K562 (cell line): Measurements from ENCODE around the gene CTU1. TPM values are rescaled to one million over a fixed set of nuclear protein-coding genes. Genes with fewer than 3 reads are reported as not detected.

Source experiments
- CBX1 ChIP-seq: sonication (generic); IDR thresholded peaks from 2 replicates; pipeline ENCODE4 v1.6.1; 2016; ENCODE audit warnings: antibody characterized with exemption, low read depth, mild to moderate bottlenecking
- FOXK2 ChIP-seq, 2 experiments: fragments of 450-650 bp; IDR thresholded peaks in 1 of 2; conservative IDR thresholded peaks in 1 of 2; 2 replicates each; pipeline ENCODE4 v1.6.1; 2016; ENCODE audit warnings: low read depth in 2 of 2, mild to moderate bottlenecking in 1 of 2
- NBN ChIP-seq: fragments of 450-650 bp; IDR thresholded peaks from 2 replicates; pipeline ENCODE4 v1.6.1; 2016; ENCODE audit warnings: low read depth, mild to moderate bottlenecking
- NCOA6 ChIP-seq: fragments of 450-650 bp; IDR thresholded peaks from 2 replicates; pipeline ENCODE4 v1.6.1; 2017; ENCODE audit warnings: mild to moderate bottlenecking
- NR2C1 ChIP-seq, 2 experiments: fragments of 450-650 bp; IDR thresholded peaks; 2 replicates each; pipeline ENCODE4 v1.6.1; 2017; ENCODE audit warnings: mild to moderate bottlenecking in 2 of 2, antibody characterized with exemption in 1 of 2, inconsistent platforms in 1 of 2, missing compliant biosample characterization in 1 of 2, missing genetic modification characterization in 1 of 2
- PHF21A ChIP-seq: fragments of 450-650 bp; IDR thresholded peaks from 2 replicates; pipeline ENCODE4 v1.6.1; 2017; ENCODE audit warnings: low read depth, borderline replicate concordance
- PKNOX1 ChIP-seq: fragments of 450-650 bp; IDR thresholded peaks from 2 replicates; pipeline ENCODE4 v1.6.1; 2016
- POLR2AphosphoS5 ChIP-seq: IDR thresholded peaks from 2 replicates; pipeline ENCODE4 v1.6.1; 2011; ENCODE audit warnings: mild to moderate bottlenecking, low read depth, low read length, moderate library complexity; ENCODE audit not compliant: control insufficient read depth, insufficient read depth
- POLR2G ChIP-seq: fragments of 200-400 bp; formaldehyde crosslinking; IDR thresholded peaks from 2 replicates; pipeline ENCODE4 v1.6.1; 2017; ENCODE audit warnings: low read depth, mild to moderate bottlenecking, antibody characterized with exemption, low read length, moderate library complexity
- PREB ChIP-seq: sonication (generic); formaldehyde crosslinking; IDR thresholded peaks from 2 replicates; pipeline ENCODE4 v1.8.1; 2023; ENCODE audit warnings: mild to moderate bottlenecking, missing genetic modification reagents
- SNAPC5 ChIP-seq: fragments of 250-450 bp; sonication (Bioruptor Pico); IDR thresholded peaks from 2 replicates; pipeline ENCODE4 v1.8.0; 2021; ENCODE audit warnings: moderate library complexity, mild to moderate bottlenecking, inconsistent platforms
- SNRNP70 ChIP-seq: fragments of 200-400 bp; formaldehyde crosslinking; optimal IDR thresholded peaks from 2 replicates; pipeline ENCODE3; 2017; ENCODE audit warnings: low read depth, low read length
- YBX1 ChIP-seq: fragments of 450-650 bp; IDR thresholded peaks from 2 replicates; pipeline ENCODE4 v1.7.1; 2016; ENCODE audit warnings: mild to moderate bottlenecking
- ZBTB40 ChIP-seq, 2 experiments: fragments of 450-650 bp in 1 of 2; sonication (generic) in 1 of 2; formaldehyde crosslinking in 1 of 2; IDR thresholded peaks; 2 replicates each; pipeline versions ENCODE4 v1.7.1 to v1.9.0; 2016 to 2022; ENCODE audit warnings: inconsistent platforms in 1 of 2, mild to moderate bottlenecking in 1 of 2, missing genetic modification reagents in 1 of 2
- ZC3H8 ChIP-seq: fragments of 450-650 bp; IDR thresholded peaks from 2 replicates; pipeline ENCODE4 v1.6.1; 2017
- ZNF644 ChIP-seq: fragments of 200-800 bp; sonication (Bioruptor generic); IDR thresholded peaks from 2 replicates; pipeline ENCODE4 v1.6.1; 2016; ENCODE audit warnings: low read depth, missing genetic modification characterization, missing compliant biosample characterization
- ZSCAN32 ChIP-seq: fragments of 450-650 bp; formaldehyde crosslinking; IDR thresholded peaks from 2 replicates; pipeline ENCODE4 v1.4.0; 2020; ENCODE audit warnings: mild to moderate bottlenecking, moderate library complexity
- polyA plus RNA-seq, 8 experiments: library from polyadenylated mRNA; depleted of rRNA in 4 of 8; stranded (reverse) in 5 of 8; unstranded in 3 of 8; fragments of >200 nt; fragmentation: Nextera tagmentation in 2 of 8; fragmentation: Illumina TruSeq in 1 of 8; extraction: Ambion mirVana in 2 of 8; extraction: Trizol in 1 of 8; gene quantifications; 2 replicates each; pipeline versions ENCODE4 v1.2.1 to v1.2.3, GENCODE V29; 2011 to 2014; ENCODE audit warnings: inconsistent platforms in 1 of 8, missing spikeins in 1 of 8
- total RNA-seq, 7 experiments: library from RNA; depleted of rRNA in 6 of 7; stranded (reverse); fragments of >200 nt in 6 of 7; fragmentation: Illumina TruSeq in 2 of 7; extraction: Trizol in 2 of 7; gene quantifications; 2 replicates each; pipeline versions ENCODE4 v1.2.1 to v1.2.3, GENCODE V29; 2011 to 2021; ENCODE audit warnings: low replicate concordance in 1 of 7

Gene CTU1
- total and polyA plus RNA-seq, 9 of the 15 experiments (the other 6 are each of a cell fraction or from before 2014, with no cell fraction given) = 0.03 to 18.4 (median 2.3) TPM; not detected in 1

GRCh38 chr19:51136851-51137551, 28.8 kb upstream of the CTU1 start (continued):
- TF ChIP-seq SNRNP70 (no peak), ZC3H8 (peak; percentile 94), NCOA6 (no peak), YBX1 (no peak), PREB (CRISPR knock-in tag) (no peak), PKNOX1 (no peak), NR2C1 (IDR thresholded peaks at IDR 0.05) (no peak), NR2C1 (tag; IDR thresholded peaks at IDR 0.05) (no peak), ZBTB40 (IDR thresholded peaks at IDR 0.05) (no peak), ZBTB40 (CRISPR knock-in tag; IDR thresholded peaks at IDR 0.05) (no peak), CBX1 (peak; percentile 92), ZNF644 (tag) (peak; percentile 56; the same call in 1 of the 2 replicates), NBN (no peak), FOXK2 (conservative IDR thresholded peaks at IDR 0.05 in 1 of 2, IDR thresholded peaks at IDR 0.05 in 1 of 2; ENCODE audit: low read depth in 2 of 2) (peak in 1 of 2 experiments; percentile 43; a peak in 1 of 4 replicates), POLR2G (no peak), POLR2AphosphoS5 (peak; percentile 66), PHF21A (no peak), ZSCAN32 (no peak), SNAPC5 (peak; percentile 61)
